Dedifferentiated amniotic fluid mesenchymal stem cell (primary cell): ENCODE measurements around the gene TACR1.
"Not testable (repeated sequence)": the region's sequence is repeated elsewhere in the genome, so short reads cannot be mapped to it uniquely, and the experiment has no call there.

Experiments used
- DNase-seq: peaks from one replicate; pipeline ENCODE4 v3.0.0-alpha.2; 2016; ENCODE audit errors: extremely low spot score

TACR1 gene

GRCh38 chr2:75088791-75089190, 110.5 kb downstream of the TACR1 start:
- DNase-seq = no peak

DNA sequence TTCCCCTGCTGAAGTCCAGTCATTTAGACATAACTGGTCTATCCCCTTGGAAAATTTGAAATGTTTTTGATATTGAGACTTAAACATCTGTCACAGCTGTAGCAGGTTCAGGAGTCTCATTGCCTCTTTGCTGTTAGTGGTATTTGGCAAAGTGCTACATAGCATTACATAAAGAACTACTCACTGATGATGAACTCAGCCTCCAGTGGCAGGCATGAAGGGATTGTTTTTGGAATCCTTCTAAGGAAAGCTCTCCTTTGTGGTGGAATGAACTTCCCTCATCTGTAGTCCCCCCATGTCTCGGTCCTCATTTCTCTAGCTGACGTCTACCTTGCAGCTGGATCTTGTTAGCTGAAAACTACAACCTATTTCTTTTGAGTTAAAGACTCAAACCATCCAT, 111.6 kb downstream of the TACR1 start:
- no peak for DNase-seq

DNA sequence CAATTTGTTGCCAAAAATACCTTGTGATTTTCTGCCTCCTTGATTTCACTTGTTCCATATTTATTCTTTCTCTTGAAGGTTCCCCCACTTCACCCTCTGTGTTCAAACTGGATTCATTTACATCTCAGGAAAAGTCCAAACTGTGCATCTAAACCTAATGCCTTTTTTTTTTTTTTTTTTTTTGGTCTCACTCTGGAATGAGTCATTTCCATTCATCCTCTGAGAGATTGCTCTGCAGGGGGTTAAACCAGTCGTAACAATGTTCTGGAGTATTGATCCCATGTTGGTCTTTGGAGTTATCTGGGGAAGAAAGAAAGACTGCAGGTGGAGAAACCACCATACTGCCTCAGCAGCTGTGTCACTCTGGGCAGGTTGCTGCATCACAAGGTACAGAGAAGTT, 119.7 kb downstream of the TACR1 start:
- no peak for DNase-seq

DNA sequence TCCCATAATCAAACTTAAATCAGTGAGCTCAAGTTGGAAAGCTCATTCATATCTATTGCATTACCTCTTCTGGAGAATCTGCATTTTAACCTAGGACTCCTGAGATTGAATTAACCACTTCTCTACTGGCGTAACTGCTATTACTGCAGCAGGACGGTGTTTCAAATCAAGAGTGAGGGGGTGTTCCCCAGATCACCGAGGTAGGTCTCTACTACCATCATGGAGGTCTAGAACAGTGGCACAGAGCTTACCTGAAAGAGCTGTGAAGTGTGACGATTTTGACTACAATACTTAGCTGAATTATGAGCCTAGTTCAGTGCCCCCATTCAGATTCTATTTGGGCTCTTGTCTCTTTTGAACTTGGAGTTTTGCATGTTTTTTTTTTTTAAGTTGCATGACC, 121.4 kb downstream of the TACR1 start:
- no peak for DNase-seq

DNA sequence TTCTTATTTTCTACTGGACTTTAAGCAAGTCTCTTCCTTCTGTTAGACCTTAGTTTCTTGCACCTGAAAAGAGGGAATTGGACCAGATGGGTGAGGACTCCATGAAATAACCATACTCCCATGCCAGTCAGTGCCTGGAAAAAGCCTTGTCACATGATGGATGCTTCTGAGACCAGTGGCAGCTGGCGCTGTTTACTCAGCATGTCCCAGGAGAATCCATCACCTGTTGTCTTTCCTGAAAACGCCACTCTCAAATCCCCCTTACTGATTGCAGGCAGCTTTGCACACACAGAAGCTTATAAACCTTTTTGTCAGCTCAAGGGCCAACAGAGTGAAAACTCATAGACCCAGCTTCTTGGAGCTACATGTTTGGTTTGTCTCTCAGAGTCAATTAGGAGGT, 123.2 kb downstream of the TACR1 start:
- no peak for DNase-seq

- DNase-seq = no peak
These were observed 124.6 kb downstream of the TACR1 start for GRCh38 chr2:75074708-75075107.

GRCh38 chr2:75074228-75074627, 125.1 kb downstream of the TACR1 start:
- no peak for DNase-seq

GRCh38 chr2:75071766-75072165, 127.6 kb downstream of the TACR1 start:
- DNase-seq = no peak

- no peak for DNase-seq
These were observed 130.8 kb downstream of the TACR1 start for GRCh38 chr2:75068546-75068945.

DNA sequence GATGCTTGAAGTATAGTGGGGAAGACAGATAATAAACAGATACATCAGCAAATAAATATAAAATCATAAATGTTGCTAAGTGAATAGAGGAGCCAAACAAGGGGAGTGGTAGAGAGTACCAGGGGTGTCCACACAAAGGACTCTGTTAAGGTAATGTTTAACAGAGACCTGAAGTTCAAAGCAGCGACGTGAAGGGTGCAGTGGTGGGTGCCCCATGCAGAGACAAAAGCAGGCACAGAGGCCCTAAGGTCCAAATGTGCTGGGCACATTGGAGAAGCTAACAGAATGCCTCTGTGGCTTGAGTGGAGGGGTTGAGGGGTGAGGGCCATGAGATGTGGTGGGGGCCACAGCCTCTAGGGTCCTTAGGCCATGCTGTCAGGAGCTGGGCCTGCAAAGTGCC, 131.8 kb downstream of the TACR1 start:
- DNase-seq = no peak

DNA sequence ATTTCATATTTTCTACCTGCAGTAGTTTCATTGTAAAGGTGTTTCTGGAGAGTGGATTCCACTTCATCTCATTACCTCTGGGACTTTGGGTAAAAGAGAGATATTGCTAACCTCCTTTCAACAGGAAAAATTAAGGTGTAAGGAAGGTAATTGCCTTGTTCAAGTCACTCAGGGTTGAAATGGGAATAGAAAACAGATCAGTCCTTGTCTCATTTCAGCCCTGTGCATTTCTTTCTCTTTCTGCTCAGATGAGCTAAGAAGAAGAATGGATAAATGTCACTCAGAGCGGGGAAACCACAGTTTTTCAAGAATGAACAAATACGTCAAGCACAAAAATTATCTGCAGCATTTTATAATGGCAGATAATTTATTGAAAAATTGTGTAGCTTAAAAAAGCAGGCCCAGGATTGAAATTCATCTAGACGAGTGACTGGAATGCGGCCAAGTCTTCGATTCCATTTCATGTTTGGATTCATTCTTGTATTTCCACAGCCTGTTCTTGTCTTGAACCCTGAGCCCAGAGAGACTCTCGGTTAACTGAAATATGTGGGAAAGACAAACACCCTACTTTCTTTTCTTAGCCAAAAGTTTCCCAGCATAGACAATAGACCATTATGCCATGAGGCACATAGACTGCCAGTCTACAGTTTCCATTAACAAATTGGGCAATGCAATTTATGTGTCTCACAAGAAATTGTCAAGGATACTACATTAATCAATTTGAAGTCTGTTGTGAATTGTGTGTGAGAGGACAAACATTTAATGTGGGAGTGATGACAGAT, 133.0 kb downstream of the TACR1 start:
- DNase-seq = no peak

DNA sequence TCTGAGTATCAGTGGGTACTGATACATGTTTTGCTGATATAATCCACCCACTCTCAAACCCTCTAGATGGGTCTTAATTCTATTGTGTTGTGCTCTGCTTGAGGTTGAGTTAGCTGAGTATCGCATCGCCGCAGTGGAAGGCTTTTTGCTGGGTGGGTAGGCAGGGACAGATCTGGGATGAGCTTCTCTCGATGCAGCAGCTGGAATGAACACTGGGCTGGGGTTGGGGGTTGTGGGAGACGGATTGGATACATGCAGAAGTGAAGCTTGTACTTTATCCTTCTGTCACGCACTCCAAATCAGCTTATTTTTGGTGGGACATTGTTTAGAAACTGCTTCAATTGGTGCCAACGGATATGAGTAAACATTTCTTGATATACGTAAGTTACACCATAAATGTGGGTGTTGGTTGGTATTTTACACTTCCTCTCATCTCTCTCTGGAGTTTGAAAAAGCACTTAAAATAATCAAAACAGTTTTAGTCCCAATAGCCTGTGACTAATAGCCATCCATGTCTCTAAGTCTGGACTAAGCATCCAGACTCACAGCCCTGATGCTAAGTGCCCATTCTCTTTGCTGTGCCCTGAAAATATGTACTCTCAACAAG, 133.8 kb downstream of the TACR1 start:
- no peak for DNase-seq

DNA sequence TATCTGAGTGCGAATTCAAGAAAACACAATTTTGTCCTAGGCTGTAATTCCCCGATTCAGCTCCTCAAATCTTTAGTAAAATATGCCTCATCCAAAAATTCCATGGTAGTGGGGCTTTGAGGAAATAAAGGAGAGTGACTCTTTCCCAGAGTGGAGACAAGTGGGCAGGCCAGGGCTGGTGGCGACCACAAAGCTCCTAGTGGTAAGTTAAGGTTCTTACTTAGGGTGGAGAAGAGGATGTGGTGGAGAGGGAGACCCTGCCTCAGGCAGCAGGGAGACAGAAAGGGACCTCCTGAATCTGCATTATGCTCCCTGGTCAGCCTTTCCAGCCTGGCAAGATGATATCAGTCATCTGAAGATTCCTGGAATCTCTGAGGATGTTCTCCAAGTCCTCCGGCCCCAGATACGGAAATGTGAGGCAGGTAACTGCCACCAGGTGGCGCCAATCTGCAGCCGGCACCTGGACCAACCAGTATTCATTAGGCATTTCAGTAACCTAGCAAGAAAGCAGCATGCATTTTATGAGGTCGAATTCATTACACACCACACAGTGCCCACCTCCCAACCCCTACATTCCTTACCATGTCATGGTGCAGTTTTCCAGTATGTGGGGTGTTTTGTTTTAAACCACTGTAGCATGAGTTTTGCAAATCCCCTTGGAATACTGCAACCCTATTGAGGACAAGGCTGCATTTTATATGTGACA, 134.5 kb downstream of the TACR1 start:
- no peak for DNase-seq

DNA sequence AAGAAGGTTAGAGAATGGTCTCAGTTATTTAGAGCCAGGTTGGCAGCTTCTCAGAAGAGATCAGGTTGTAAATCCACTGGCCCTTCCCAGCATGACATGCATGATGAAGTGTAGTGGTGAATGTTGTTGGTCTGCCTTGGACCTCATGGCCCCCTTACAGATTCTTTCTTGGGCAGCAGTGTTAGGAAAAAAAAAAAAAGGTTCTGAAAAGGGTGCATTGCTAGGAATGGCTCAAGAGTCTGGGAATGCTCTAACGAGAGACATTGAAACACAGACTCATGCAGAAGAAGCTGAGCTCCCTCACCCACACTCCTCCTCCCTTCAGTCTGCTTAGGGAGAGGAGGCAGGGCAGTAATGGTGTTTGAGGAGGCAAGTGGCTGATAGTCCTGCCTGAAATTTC, 135.4 kb downstream of the TACR1 start:
- no peak for DNase-seq

- no peak for DNase-seq
These were observed 140.9 kb downstream of the TACR1 start for GRCh38 chr2:75058427-75058826.

GRCh38 chr2:75057150-75057549, 142.2 kb downstream of the TACR1 start:
- not testable (repeated sequence) for DNase-seq

- no peak for DNase-seq
These were observed 143.3 kb downstream of the TACR1 start for GRCh38 chr2:75055820-75056675.

- DNase-seq = no peak
These were observed 144.0 kb downstream of the TACR1 start for GRCh38 chr2:75055142-75055819.

DNA sequence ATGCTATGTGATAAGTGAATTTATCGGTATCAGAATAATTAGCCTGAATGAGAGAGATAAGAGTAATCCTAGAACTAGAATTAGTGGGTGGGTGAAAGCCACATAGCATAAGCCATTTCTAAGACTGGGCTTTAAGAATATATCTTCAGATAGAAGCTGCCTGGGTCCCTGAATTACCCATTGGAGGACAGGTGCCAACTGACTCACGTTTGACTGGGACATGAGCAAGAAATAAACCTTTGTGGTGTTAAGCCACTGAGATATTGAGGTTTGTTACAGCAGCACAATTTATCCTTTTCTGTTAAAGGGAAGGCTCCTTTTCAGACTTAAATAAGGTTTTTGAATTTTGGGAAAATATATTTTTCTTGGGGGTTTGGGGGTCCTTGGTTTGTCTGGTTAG, 145.0 kb downstream of the TACR1 start:
- no peak for DNase-seq

DNA sequence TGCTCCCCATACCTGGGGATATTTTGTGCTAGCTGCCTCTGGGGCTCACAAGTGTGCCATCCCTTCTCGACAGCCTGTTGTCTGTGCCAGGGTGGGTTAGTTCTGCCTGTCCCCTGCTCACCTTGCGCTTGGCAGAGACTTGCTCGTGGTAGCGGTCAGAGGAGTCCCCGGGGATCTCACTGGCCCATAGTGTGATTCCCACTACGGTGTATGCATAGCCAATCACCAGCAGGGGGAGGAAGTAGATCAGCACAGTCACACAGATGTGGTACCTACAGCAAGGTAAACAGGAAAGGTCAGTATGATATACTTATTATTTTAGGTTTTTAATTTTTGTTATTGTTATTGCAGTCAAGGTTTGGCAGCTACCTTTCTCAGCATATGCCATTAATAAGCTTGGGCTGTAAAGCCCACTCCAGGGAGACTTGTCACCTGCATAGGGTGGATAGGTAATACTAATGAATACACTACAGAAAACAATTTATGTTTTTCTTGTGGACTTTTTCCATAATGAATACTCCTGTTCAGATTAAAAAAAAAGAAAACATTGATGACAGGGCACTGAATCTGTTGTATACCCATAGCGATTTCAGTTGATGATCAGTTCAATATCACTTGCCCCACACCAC, 145.7 kb downstream of the TACR1 start:
- no peak for DNase-seq

- peak; percentile 42 for DNase-seq
These were observed 151.2 kb downstream of the TACR1 start for GRCh38 chr2:75047992-75048625.
